Uterus (tissue), 2 donors: ENCODE measurements around the gene OBSCN.

Experiments
- CTCF ChIP-seq, 4 experiments: fragments of 200-600 bp in 2 of 4; fragments of 450-650 bp in 2 of 4; sonication (generic) in 2 of 4; IDR thresholded peaks; one replicate each; pipeline ENCODE4 v1.5.1; 2016 to 2019; ENCODE audit warnings: antibody characterized with exemption in 4 of 4, mild to moderate bottlenecking in 2 of 4, moderate library complexity in 1 of 4
- POLR2A ChIP-seq, 2 donors: fragments of 450-650 bp; IDR thresholded peaks; one replicate each; pipeline ENCODE4 v1.6.1; 2016; ENCODE audit warnings: antibody characterized with exemption in 2 of 2, mild to moderate bottlenecking in 1 of 2, moderate library complexity in 1 of 2

- TF ChIP-seq CTCF (IDR thresholded peaks at IDR 0.05) (no peak), POLR2A (IDR thresholded peaks at IDR 0.05) (no peak)
These were observed 149.2 kb downstream of the OBSCN start for GRCh38 chr1:228356897-228357680.
